ENCODE data around the gene SPRED1. TPM values are rescaled to one million over a fixed set of nuclear protein-coding genes. Genes with fewer than 3 reads are reported as not detected.

The SPRED1 gene
- polyA plus RNA-seq, 2 of the 4 experiments (the other 2 are of a cell fraction): 6.0 to 8.6 TPM

DNA sequence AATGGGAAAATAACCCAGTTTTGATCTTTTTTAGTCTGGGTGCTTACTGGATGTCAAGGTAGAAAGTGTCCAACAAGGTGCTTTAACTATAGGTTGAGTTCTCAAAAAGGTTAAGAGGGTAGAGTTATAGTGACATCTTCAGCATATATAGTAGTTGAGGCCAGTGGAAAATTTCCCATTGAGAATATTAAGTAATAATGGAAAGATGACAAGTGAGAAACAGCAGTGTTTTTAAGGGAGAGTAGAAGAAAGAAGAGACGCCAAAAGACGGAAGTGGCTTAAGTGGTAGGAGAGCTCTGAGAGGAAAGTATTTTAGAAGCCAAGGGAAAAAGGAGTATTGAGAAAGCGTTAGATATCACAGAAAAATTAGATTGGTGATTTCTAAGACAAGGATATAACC lies 10.6 kb downstream of the SPRED1 start:
- ChIA-PET CTCF (no interaction called here), POLR2A (interaction anchor here (2.8 kb wide), 1 partner anchor 11 kb away, joined by 10 read pairs; the partner anchor contains the start of gene SPRED1)
- peaks cover 10% of the 10 kb centered on the region for H3K4me1 ChIP-seq
- H3K9me3 ChIP-seq: no peaks in the 10 kb centered on the region
- no peak for TF ChIP-seq MYC (IDR thresholded peaks at IDR 0.05; ENCODE audit: borderline replicate concordance, low read length)
- TF ChIP-seq RAD21 (conservative IDR thresholded peaks at IDR 0.05 in 1 of 2, IDR thresholded peaks at IDR 0.05 in 1 of 2): no peak
- TF ChIP-seq FOSL2 (IDR thresholded peaks at IDR 0.05): no peak
- no peak for TF ChIP-seq FOSL2 (CRISPR knock-in tag; IDR thresholded peaks at IDR 0.05)
- no peak for TF ChIP-seq NPAS2 (CRISPR knock-in tag; IDR thresholded peaks at IDR 0.05; ENCODE audit: borderline replicate concordance)
- no peak for TF ChIP-seq EP300 (IDR thresholded peaks at IDR 0.05)
- TF ChIP-seq HOXB5 (CRISPR knock-in tag; IDR thresholded peaks at IDR 0.05): no peak
- no peak for TF ChIP-seq ZC3H11A (IDR thresholded peaks at IDR 0.05)
- TF ChIP-seq, protein P1, sequence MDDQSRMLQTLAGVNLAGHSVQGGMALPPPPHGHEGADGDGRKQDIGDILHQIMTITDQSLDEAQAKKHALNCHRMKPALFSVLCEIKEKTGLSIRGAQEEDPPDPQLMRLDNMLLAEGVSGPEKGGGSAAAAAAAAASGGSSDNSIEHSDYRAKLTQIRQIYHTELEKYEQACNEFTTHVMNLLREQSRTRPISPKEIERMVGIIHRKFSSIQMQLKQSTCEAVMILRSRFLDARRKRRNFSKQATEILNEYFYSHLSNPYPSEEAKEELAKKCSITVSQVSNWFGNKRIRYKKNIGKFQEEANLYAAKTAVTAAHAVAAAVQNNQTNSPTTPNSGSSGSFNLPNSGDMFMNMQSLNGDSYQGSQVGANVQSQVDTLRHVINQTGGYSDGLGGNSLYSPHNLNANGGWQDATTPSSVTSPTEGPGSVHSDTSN (IDR thresholded peaks at IDR 0.05): no peak
- TF ChIP-seq TP53 (CRISPR knock-in tag; IDR thresholded peaks at IDR 0.05): no peak
- TF ChIP-seq TFCP2L1 (CRISPR knock-in tag; IDR thresholded peaks at IDR 0.05): no peak
- TF ChIP-seq RCOR1 (IDR thresholded peaks at IDR 0.05; ENCODE audit: low read depth, low read length): no peak
- TF ChIP-seq, protein P2, sequence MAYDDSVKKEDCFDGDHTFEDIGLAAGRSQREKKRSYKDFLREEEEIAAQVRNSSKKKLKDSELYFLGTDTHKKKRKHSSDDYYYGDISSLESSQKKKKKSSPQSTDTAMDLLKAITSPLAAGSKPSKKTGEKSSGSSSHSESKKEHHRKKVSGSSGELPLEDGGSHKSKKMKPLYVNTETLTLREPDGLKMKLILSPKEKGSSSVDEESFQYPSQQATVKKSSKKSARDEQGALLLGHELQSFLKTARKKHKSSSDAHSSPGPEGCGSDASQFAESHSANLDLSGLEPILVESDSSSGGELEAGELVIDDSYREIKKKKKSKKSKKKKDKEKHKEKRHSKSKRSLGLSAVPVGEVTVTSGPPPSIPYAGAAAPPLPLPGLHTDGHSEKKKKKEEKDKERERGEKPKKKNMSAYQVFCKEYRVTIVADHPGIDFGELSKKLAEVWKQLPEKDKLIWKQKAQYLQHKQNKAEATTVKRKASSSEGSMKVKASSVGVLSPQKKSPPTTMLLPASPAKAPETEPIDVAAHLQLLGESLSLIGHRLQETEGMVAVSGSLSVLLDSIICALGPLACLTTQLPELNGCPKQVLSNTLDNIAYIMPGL (CRISPR knock-in tag; IDR thresholded peaks at IDR 0.05; ENCODE audit: borderline replicate concordance): no peak
- TF ChIP-seq EHF (CRISPR knock-in tag; IDR thresholded peaks at IDR 0.05): no peak
- TF ChIP-seq SMC3 (IDR thresholded peaks at IDR 0.05): no peak
- no peak for TF ChIP-seq CBX2 (IDR thresholded peaks at IDR 0.05; ENCODE audit: borderline replicate concordance, low read depth)
- TF ChIP-seq ZNF302 (CRISPR knock-in tag; IDR thresholded peaks at IDR 0.05): no peak
- TF ChIP-seq HOXB13 (CRISPR knock-in tag; IDR thresholded peaks at IDR 0.05; ENCODE audit: low read depth): no peak
- TF ChIP-seq, protein P3, sequence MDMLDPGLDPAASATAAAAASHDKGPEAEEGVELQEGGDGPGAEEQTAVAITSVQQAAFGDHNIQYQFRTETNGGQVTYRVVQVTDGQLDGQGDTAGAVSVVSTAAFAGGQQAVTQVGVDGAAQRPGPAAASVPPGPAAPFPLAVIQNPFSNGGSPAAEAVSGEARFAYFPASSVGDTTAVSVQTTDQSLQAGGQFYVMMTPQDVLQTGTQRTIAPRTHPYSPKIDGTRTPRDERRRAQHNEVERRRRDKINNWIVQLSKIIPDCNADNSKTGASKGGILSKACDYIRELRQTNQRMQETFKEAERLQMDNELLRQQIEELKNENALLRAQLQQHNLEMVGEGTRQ (IDR thresholded peaks at IDR 0.05): no peak
- TF ChIP-seq ZFP36 (IDR thresholded peaks at IDR 0.05; ENCODE audit: borderline replicate concordance, partially characterized antibody): no peak
- 96% methylated on average over 3 of the region's 3 CpGs for whole genome bisulfite sequencing (ENCODE audit: missing lambda C conversion rate)
- no peak for DNase-seq (ENCODE audit: low read depth in 1 of 2, low spot score in 1 of 2)
- FAIRE-seq: no peak
- no peak overlapping the region for H3K4me2 ChIP-seq
- no peak for ATAC-seq
- no peak overlapping the region for H3K4me3 ChIP-seq
- H3K27ac ChIP-seq: no peak overlapping the region

DNA sequence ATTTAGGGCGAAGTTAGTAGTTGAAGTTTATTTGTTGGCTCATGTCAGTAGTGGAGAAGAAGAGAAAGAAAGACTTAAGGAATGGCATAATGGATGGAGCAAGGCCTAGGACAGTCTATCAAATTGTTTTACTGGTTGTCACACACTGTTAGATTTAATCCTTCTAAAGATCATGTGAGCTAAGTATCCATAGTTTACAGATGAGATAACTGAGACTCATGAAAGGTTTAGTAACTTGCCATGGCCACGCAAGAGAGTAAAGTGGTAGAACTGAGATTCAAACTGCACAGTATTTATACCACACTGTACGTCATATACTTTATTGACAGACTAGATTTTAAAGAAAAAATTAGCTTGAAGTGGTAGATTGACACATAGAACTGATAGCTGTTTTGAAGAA lies 11.4 kb downstream of the SPRED1 start:
- Histone ChIP-seq H3K9me3 (no peaks in the 10 kb centered on the region), H3K4me3 (no peak overlapping the region), H3K4me1 (peaks cover 10% of the 10 kb centered on the region), H3K27ac (no peak overlapping the region), H3K4me2 (no peak overlapping the region)
- ChIA-PET CTCF (no interaction called here), POLR2A (interaction anchor here (2.8 kb wide), 1 partner anchor 12 kb away, joined by 10 read pairs; the partner anchor contains the start of gene SPRED1)
- ATAC-seq: no peak
- no peak for DNase-seq (ENCODE audit: low read depth in 1 of 2, low spot score in 1 of 2)
- 94% methylated on average over 3 of the region's 3 CpGs for WGBS (ENCODE audit: missing lambda C conversion rate)
- no peak for FAIRE-seq
- TF ChIP-seq HOXA7 (CRISPR knock-in tag; IDR thresholded peaks at IDR 0.05) (no peak), RFX5 (IDR thresholded peaks at IDR 0.05) (no peak), RCOR1 (IDR thresholded peaks at IDR 0.05; ENCODE audit: low read depth, low read length) (no peak), ZSCAN20 (CRISPR knock-in tag; IDR thresholded peaks at IDR 0.05) (no peak), EHMT2 (IDR thresholded peaks at IDR 0.05; ENCODE audit: low read depth) (no peak), KDM1A (IDR thresholded peaks at IDR 0.05; ENCODE audit: low read depth) (no peak)
- TF ChIP-seq, protein P4, sequence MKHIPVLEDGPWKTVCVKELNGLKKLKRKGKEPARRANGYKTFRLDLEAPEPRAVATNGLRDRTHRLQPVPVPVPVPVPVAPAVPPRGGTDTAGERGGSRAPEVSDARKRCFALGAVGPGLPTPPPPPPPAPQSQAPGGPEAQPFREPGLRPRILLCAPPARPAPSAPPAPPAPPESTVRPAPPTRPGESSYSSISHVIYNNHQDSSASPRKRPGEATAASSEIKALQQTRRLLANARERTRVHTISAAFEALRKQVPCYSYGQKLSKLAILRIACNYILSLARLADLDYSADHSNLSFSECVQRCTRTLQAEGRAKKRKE (CRISPR knock-in tag; IDR thresholded peaks at IDR 0.05; ENCODE audit: low read depth): no peak
- TF ChIP-seq, protein P5, sequence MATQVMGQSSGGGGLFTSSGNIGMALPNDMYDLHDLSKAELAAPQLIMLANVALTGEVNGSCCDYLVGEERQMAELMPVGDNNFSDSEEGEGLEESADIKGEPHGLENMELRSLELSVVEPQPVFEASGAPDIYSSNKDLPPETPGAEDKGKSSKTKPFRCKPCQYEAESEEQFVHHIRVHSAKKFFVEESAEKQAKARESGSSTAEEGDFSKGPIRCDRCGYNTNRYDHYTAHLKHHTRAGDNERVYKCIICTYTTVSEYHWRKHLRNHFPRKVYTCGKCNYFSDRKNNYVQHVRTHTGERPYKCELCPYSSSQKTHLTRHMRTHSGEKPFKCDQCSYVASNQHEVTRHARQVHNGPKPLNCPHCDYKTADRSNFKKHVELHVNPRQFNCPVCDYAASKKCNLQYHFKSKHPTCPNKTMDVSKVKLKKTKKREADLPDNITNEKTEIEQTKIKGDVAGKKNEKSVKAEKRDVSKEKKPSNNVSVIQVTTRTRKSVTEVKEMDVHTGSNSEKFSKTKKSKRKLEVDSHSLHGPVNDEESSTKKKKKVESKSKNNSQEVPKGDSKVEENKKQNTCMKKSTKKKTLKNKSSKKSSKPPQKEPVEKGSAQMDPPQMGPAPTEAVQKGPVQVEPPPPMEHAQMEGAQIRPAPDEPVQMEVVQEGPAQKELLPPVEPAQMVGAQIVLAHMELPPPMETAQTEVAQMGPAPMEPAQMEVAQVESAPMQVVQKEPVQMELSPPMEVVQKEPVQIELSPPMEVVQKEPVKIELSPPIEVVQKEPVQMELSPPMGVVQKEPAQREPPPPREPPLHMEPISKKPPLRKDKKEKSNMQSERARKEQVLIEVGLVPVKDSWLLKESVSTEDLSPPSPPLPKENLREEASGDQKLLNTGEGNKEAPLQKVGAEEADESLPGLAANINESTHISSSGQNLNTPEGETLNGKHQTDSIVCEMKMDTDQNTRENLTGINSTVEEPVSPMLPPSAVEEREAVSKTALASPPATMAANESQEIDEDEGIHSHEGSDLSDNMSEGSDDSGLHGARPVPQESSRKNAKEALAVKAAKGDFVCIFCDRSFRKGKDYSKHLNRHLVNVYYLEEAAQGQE (IDR thresholded peaks at IDR 0.05): no peak
- TF ChIP-seq, protein P6, sequence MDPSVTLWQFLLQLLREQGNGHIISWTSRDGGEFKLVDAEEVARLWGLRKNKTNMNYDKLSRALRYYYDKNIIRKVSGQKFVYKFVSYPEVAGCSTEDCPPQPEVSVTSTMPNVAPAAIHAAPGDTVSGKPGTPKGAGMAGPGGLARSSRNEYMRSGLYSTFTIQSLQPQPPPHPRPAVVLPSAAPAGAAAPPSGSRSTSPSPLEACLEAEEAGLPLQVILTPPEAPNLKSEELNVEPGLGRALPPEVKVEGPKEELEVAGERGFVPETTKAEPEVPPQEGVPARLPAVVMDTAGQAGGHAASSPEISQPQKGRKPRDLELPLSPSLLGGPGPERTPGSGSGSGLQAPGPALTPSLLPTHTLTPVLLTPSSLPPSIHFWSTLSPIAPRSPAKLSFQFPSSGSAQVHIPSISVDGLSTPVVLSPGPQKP (IDR thresholded peaks at IDR 0.05; ENCODE audit: low read depth, low read length): no peak
- TF ChIP-seq, protein P7, sequence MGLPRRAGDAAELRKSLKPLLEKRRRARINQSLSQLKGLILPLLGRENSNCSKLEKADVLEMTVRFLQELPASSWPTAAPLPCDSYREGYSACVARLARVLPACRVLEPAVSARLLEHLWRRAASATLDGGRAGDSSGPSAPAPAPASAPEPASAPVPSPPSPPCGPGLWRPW (IDR thresholded peaks at IDR 0.05): no peak

Data from A549 (cell line).